Right lobe of liver (tissue), 6 donors: ENCODE measurements around the gene MTHFS. TPM values are rescaled to one million over a fixed set of nuclear protein-coding genes. Genes with fewer than 3 reads are reported as not detected.
"Not testable (repeated sequence)": the region's sequence is repeated elsewhere in the genome, so short reads cannot be mapped to it uniquely, and the experiment has no call there.

Experiments
- ATAC-seq, 4 donors: fragments of 200-7000 bp; cut with Tn5 transposase; one replicate each; pipeline ENCODE4 v1.9.1; 2020; ENCODE audit warnings: mild to moderate bottlenecking in 4 of 4, moderate library complexity in 4 of 4
- DNase-seq, 3 donors: peaks; one replicate each; pipeline ENCODE4 v3.0.0-alpha.2; 2020
- H3K27ac ChIP-seq, 3 donors: fragments of 200-600 bp; one replicate each; pipeline ENCODE4 v1.8.0; 2022
- H3K27me3 ChIP-seq, 2 donors: fragments of 200-600 bp; one replicate each; pipeline ENCODE4 v1.8.0; 2022
- H3K36me3 ChIP-seq, 4 donors: fragments of 200-600 bp; sonication (generic) in 1 of 4; one replicate each; pipeline versions ENCODE4 v1.5.1 to v1.8.0; 2017 to 2022; ENCODE audit warnings: control low read depth in 1 of 4
- H3K4me1 ChIP-seq, 4 donors: fragments of 200-600 bp; sonication (generic) in 1 of 4; one replicate each; pipeline versions ENCODE4 v1.5.1 to v1.8.0; 2017 to 2022; ENCODE audit warnings: control low read depth in 1 of 4
- H3K4me3 ChIP-seq, 3 donors: fragments of 200-600 bp; one replicate each; pipeline ENCODE4 v1.8.0; 2022
- H3K9me3 ChIP-seq, 4 donors: fragments of 200-600 bp; sonication (generic) in 1 of 4; one replicate each; pipeline versions ENCODE4 v1.5.1 to v1.8.0; 2017 to 2022; ENCODE audit warnings: control low read depth in 1 of 4
- CTCF ChIP-seq, 4 donors: fragments of 200-600 bp in 3 of 4; fragments of 450-650 bp in 1 of 4; IDR thresholded peaks; one replicate each; pipeline versions ENCODE4 v1.5.1 to v1.8.0; 2016 to 2022; ENCODE audit warnings: antibody characterized with exemption in 4 of 4, mild to moderate bottlenecking in 2 of 4
- POLR2A ChIP-seq: fragments of 450-650 bp; IDR thresholded peaks from one replicate; pipeline ENCODE4 v1.6.1; 2017; ENCODE audit warnings: antibody characterized with exemption, mild to moderate bottlenecking
- WGBS: methylation state at CpG from one replicate; pipeline ENCODE4 v1.1.6; 2018; ENCODE audit warnings: low coverage, low lambda C conversion rate; ENCODE audit not compliant: insufficient coverage; ENCODE audit errors: missing lambda C conversion rate; 5-methylcytosine and 5-hydroxymethylcytosine counted together
- intact Hi-C, 2 donors: fragments of 100-400 bp; cut with DNase I; formaldehyde crosslinking; loops; one replicate each; pipeline versions ENCODE4 v1.11.2 to v1.14.1; 2022
- total RNA-seq, 6 experiments: library from RNA; depleted of rRNA in 2 of 6; stranded (reverse); fragments of >200 nt in 2 of 6; fragmentation: NEBNext Ultra II Directional in 3 of 6; extraction: Animal tissue kit (Norgen Biotek cat#: 25700) in 3 of 6; gene quantifications; one replicate each; pipeline versions ENCODE4 v1.1.0 to v1.2.4, GENCODE V29; 2016 to 2023
- donor health status: DM: no; HTN: yes; CAD: no.
- donor health status: DM: no; HTN: no; CAD: no.
- donor health status: DM: no; HTN: no; CAD: no.
- donor health status: DM: no; HTN: yes; CAD: no.
- donor health status: DM: no; HTN: yes; CAD: no.

MTHFS gene
- total RNA-seq, 6 experiments from 2014 or later = 82.7 to 186 (median 158) TPM

GRCh38 chr15:79918278-79918677 is 21.5 kb upstream of the MTHFS start:
- H3K4me1 ChIP-seq = no peaks in the 10 kb centered on the region
- no peak for TF ChIP-seq POLR2A
- TF ChIP-seq CTCF (IDR thresholded peaks at IDR 0.05) = no peak
- DNase-seq = no peak
- no peak for ATAC-seq
- intact Hi-C loops = no loop called here
- H3K27me3 ChIP-seq = no peaks in the 10 kb centered on the region
- WGBS = 78% methylated on average over 5 of the region's 11 CpGs
- peaks cover 0 to 11% (median 0%) of the 10 kb centered on the region in 4 donors for H3K36me3 ChIP-seq
- H3K4me3 ChIP-seq = no peak overlapping the region
- peaks cover 0 to 20% (median 11%) of the 10 kb centered on the region in 4 donors for H3K9me3 ChIP-seq
- H3K27ac ChIP-seq = no peak overlapping the region

GRCh38 chr15:79916502-79917132 is 19.8 kb upstream of the MTHFS start:
- Histone ChIP-seq H3K27me3 (no peaks in the 10 kb centered on the region), H3K27ac (no peak overlapping the region), H3K4me1 (no peaks in the 10 kb centered on the region), H3K36me3 (peaks cover 0 to 11% (median 0%) of the 10 kb centered on the region in 4 donors), H3K9me3 (peaks cover 0 to 20% (median 11%) of the 10 kb centered on the region in 4 donors), H3K4me3 (no peak overlapping the region)
- intact Hi-C loops = no loop called here
- ATAC-seq (no peak), DNase-seq (no peak)
- TF ChIP-seq CTCF (IDR thresholded peaks at IDR 0.05) = no peak
- TF ChIP-seq POLR2A = no peak
- WGBS = 59% methylated on average over 3 of the region's 3 CpGs

GRCh38 chr15:79915776-79916501 is 19.1 kb upstream of the MTHFS start:
- H3K4me3 ChIP-seq, ATAC-seq, intact Hi-C loops: not testable (repeated sequence)

GRCh38 chr15:79914728-79915127 is 17.9 kb upstream of the MTHFS start:
- H3K9me3 ChIP-seq = peaks cover 0 to 20% (median 11%) of the 10 kb centered on the region in 4 donors
- intact Hi-C loops = no loop called here
- DNase-seq (no peak), ATAC-seq (no peak)
- H3K36me3 ChIP-seq = peaks cover 0 to 2% (median 0%) of the 10 kb centered on the region in 4 donors
- H3K4me3 ChIP-seq = no peak overlapping the region
- H3K27ac ChIP-seq = no peak overlapping the region
- H3K4me1 ChIP-seq = no peaks in the 10 kb centered on the region
- TF ChIP-seq POLR2A (no peak), CTCF (IDR thresholded peaks at IDR 0.05) (no peak)
- no peaks in the 10 kb centered on the region for H3K27me3 ChIP-seq

More at GRCh38 chr15:79915776-79916501, 19.1 kb upstream of the MTHFS start:
- not testable (repeated sequence) for H3K4me1 ChIP-seq, H3K27ac ChIP-seq, DNase-seq, H3K36me3 ChIP-seq, H3K27me3 ChIP-seq
- H3K9me3 ChIP-seq = peaks cover 0 to 20% (median 11%) of the 10 kb centered on the region in 4 donors
- 71% methylated on average over 3 of the region's 3 CpGs for WGBS

GRCh38 chr15:79909556-79910335 is 12.9 kb upstream of the MTHFS start:
- H3K4me3 ChIP-seq, intact Hi-C loops, H3K9me3 ChIP-seq, ATAC-seq, H3K27ac ChIP-seq, DNase-seq, H3K36me3 ChIP-seq, H3K4me1 ChIP-seq, H3K27me3 ChIP-seq: not testable (repeated sequence)
- 65% methylated on average over 4 of the region's 4 CpGs for WGBS
